T-cell (primary cell): ENCODE measurements around the gene TMA7B. TPM values are rescaled to one million over a fixed set of nuclear protein-coding genes. Genes with fewer than 3 reads are reported as not detected.

Experiments used
- ATAC-seq, 4 experiments: fragments of 200-7000 bp in 3 of 4; fragments of 150-1000 bp in 1 of 4; cut with Tn5 transposase; replicated peaks in 1 of 4; 1 replicate in 3 of 4; 2 replicates in 1 of 4; pipeline ENCODE4 v1.10.0; 2021; ENCODE audit warnings: moderate library complexity in 3 of 4, mild to moderate bottlenecking in 2 of 4, moderate number of reproducible peaks in 1 of 4
- CTCF ChIA-PET, 2 donors: fragments of 300-600 bp; sonication (Branson Sonifier 250); formaldehyde crosslinking; loops; one replicate each; lab custom pipeline; 2022; ENCODE audit warnings: antibody characterized with exemption in 2 of 2; lab: Charles Lee
- POLR2A ChIA-PET, 2 donors: fragments of 300-600 bp; sonication (Branson Sonifier 250); formaldehyde crosslinking; loops; one replicate each; lab custom pipeline; 2022; ENCODE audit warnings: antibody characterized with exemption in 2 of 2; lab: Charles Lee
- DNase-seq, 35 experiments: peaks; one replicate each; pipeline versions ENCODE4 v3.0.0 to v3.0.0-alpha.2; 2013 to 2023
- H3K27ac ChIP-seq: one replicate; pipeline ENCODE4 v1.5.1; 2013; ENCODE audit warnings: low read length
- H3K27me3 ChIP-seq, 2 experiments: replicated peaks in 1 of 2; 1 replicate in 1 of 2; 2 replicates in 1 of 2; pipeline versions ENCODE4 v1.6.1 to v1.7.0; 2013; ENCODE audit warnings: low read length in 1 of 2, mixed read lengths in 1 of 2; ENCODE audit not compliant: control insufficient read depth in 2 of 2, insufficient read depth in 2 of 2; ENCODE audit errors: extremely low read depth in 1 of 2
- H3K36me3 ChIP-seq, 2 donors: 1 replicate in 1 of 2; 2 replicates in 1 of 2; pipeline versions ENCODE4 v1.6.1 to v1.7.0; 2013; ENCODE audit warnings: low read length in 1 of 2; ENCODE audit not compliant: control insufficient read depth in 2 of 2, insufficient read depth in 1 of 2; ENCODE audit errors: extremely low read depth in 1 of 2
- H3K4me1 ChIP-seq, 2 experiments: 1 replicate in 1 of 2; 2 replicates in 1 of 2; pipeline versions ENCODE4 v1.6.1 to v1.7.0; 2013; ENCODE audit warnings: low read length in 2 of 2, mixed read lengths in 1 of 2; ENCODE audit not compliant: insufficient read depth in 2 of 2, control insufficient read depth in 1 of 2; ENCODE audit errors: extremely low read depth in 1 of 2
- H3K4me3 ChIP-seq, 2 donors: 1 replicate in 1 of 2; 2 replicates in 1 of 2; pipeline versions ENCODE4 v1.5.1 to v1.7.0; 2013; ENCODE audit warnings: mild to moderate bottlenecking in 2 of 2, low read length in 1 of 2, moderate library complexity in 1 of 2; ENCODE audit not compliant: control insufficient read depth in 1 of 2; ENCODE audit errors: extremely low read depth in 1 of 2
- H3K9me3 ChIP-seq: 2 replicates; pipeline ENCODE4 v1.7.0; 2013
- H3K27ac Mint-ChIP-seq, 2 donors: one replicate each; pipeline ENCODE4 v1.8.0; 2020 to 2021; ENCODE audit warnings: mild to moderate bottlenecking in 2 of 2, mixed read lengths in 2 of 2
- H3K27me3 Mint-ChIP-seq, 2 donors: one replicate each; pipeline ENCODE4 v1.8.0; 2021 to 2022; ENCODE audit warnings: mixed read lengths in 2 of 2
- H3K36me3 Mint-ChIP-seq: one replicate; pipeline ENCODE4 v1.8.0; 2021; ENCODE audit warnings: mixed read lengths
- H3K4me1 Mint-ChIP-seq, 3 donors: one replicate each; pipeline ENCODE4 v1.8.0; 2020 to 2022; ENCODE audit warnings: mixed read lengths in 3 of 3, mild to moderate bottlenecking in 1 of 3
- H3K4me3 Mint-ChIP-seq, 3 donors: one replicate each; pipeline ENCODE4 v1.8.0; 2020 to 2022; ENCODE audit warnings: mild to moderate bottlenecking in 3 of 3, mixed read lengths in 3 of 3, moderate library complexity in 3 of 3
- H3K9me3 Mint-ChIP-seq, 3 donors: one replicate each; pipeline ENCODE4 v1.8.0; 2020 to 2022; ENCODE audit warnings: mixed read lengths in 3 of 3
- WGBS: methylation state at CpG from one replicate; pipeline ENCODE4 v1.1.5; 2013; ENCODE audit warnings: missing lambda C conversion rate; ENCODE audit not compliant: insufficient coverage; 5-methylcytosine and 5-hydroxymethylcytosine counted together
- total RNA-seq, 35 experiments: library from RNA in 6 of 35; stranded (reverse) in 6 of 35; fragments of 120-200 nt in 1 of 35; gene quantifications; one replicate each; pipeline versions ENCODE4 v1.2.1 to v1.2.4 and lab custom pipeline; 2013 to 2026

TMA7B gene
- total RNA-seq, 5 donors from 2014 or later (not counting 1 experiment from before 2014, with no cell fraction given): 7.8 to 18.9 (median 9.0) TPM

GRCh38 chr22:39915295-39915726 is 44.9 kb upstream of the TMA7B start:
- no peaks in the 10 kb centered on the region for H3K9me3 ChIP-seq
- Mint-ChIP-seq H3K27ac (peak overlapping the region; percentile 90 to 93), H3K4me3 (peak overlapping the region; percentile 70 to 98 (median 84)), H3K36me3 (peaks cover 33% of the 10 kb centered on the region), H3K27me3 (no peaks in the 10 kb centered on the region), H3K4me1 (peaks cover 93 to 98% (median 94%) of the 10 kb centered on the region in 3 donors), H3K9me3 (no peaks in the 10 kb centered on the region)
- H3K36me3 ChIP-seq: peaks cover 0 to 26% of the 10 kb centered on the region in 2 donors
- H3K4me1 ChIP-seq: peaks cover 82 to 87% of the 10 kb centered on the region in 2 experiments
- DNase-seq (no peak), ATAC-seq (peak in 2 of 4 experiments; percentile 4 to 14)
- ChIA-PET CTCF (interaction anchor here (0.6 to 1.6 kb wide), 3 partner anchors 11 to 911 kb away, joined by 3 to 8 read pairs (median 3); no protein-coding TSS in a partner anchor), POLR2A (interaction anchor here (0.6 to 0.7 kb wide), 3 partner anchors 49 to 502 kb away, joined by 4 to 6 read pairs (median 4); no protein-coding TSS in a partner anchor)
- no peak overlapping the region for H3K4me3 ChIP-seq
- H3K27me3 ChIP-seq: no peaks in the 10 kb centered on the region
- 20% methylated on average over 3 of the region's 4 CpGs for WGBS
- H3K27ac ChIP-seq: peak overlapping the region; percentile 82

- Mint-ChIP-seq H3K4me3 (peak overlapping the region; percentile 48 to 84 (median 51)), H3K9me3 (no peaks in the 10 kb centered on the region), H3K4me1 (peaks cover 93 to 98% (median 93%) of the 10 kb centered on the region in 3 donors), H3K27me3 (no peaks in the 10 kb centered on the region), H3K36me3 (peaks cover 35% of the 10 kb centered on the region), H3K27ac (peak overlapping the region; percentile 90 to 93)
- WGBS: 20% methylated on average over 1 of the region's 3 CpGs
- DNase-seq (no peak), ATAC-seq (no peak)
- H3K4me3 ChIP-seq: no peak overlapping the region
- H3K27me3 ChIP-seq: no peaks in the 10 kb centered on the region
- POLR2A ChIA-PET: interaction anchor here (0.9 to 1.3 kb wide), 3 partner anchors 10 to 18 kb away, joined by 4 to 7 read pairs (median 5); no protein-coding TSS in a partner anchor
- peaks cover 80 to 90% of the 10 kb centered on the region in 2 experiments for H3K4me1 ChIP-seq
- CTCF ChIA-PET: interaction anchor here (0.8 to 2.0 kb wide), 8 partner anchors 9 to 45 kb away, joined by 3 to 10 read pairs (median 4); no protein-coding TSS in a partner anchor
- peak overlapping the region; percentile 82 for H3K27ac ChIP-seq
- peaks cover 0 to 26% of the 10 kb centered on the region in 2 donors for H3K36me3 ChIP-seq
- H3K9me3 ChIP-seq: no peaks in the 10 kb centered on the region
These were observed 43.7 kb upstream of the TMA7B start for GRCh38 chr22:39916496-39916895.

GRCh38 chr22:39917197-39917643 is 43.0 kb upstream of the TMA7B start:
- H3K4me1 Mint-ChIP-seq: peaks cover 92 to 98% (median 92%) of the 10 kb centered on the region in 3 donors
- H3K36me3 Mint-ChIP-seq: peaks cover 36% of the 10 kb centered on the region
- Histone ChIP-seq H3K27me3 (no peaks in the 10 kb centered on the region), H3K27ac (peak overlapping the region; percentile 82), H3K9me3 (no peaks in the 10 kb centered on the region), H3K4me3 (peak overlapping the region in 1 of 2 donors; percentile 3), H3K4me1 (peaks cover 80 to 90% of the 10 kb centered on the region in 2 experiments), H3K36me3 (peaks cover 0 to 26% of the 10 kb centered on the region in 2 donors)
- 43% methylated on average over 2 of the region's 5 CpGs for WGBS
- ATAC-seq (no peak), DNase-seq (no peak)
- H3K9me3 Mint-ChIP-seq: no peaks in the 10 kb centered on the region
- ChIA-PET CTCF (interaction anchor here (0.8 to 2.0 kb wide), 7 partner anchors 9 to 26 kb away, joined by 3 to 10 read pairs (median 4); no protein-coding TSS in a partner anchor), POLR2A (interaction anchor here (0.6 to 1.3 kb wide), 5 partner anchors 11 to 309 kb away, joined by 3 to 7 read pairs (median 4); no protein-coding TSS in a partner anchor)
- peak overlapping the region; percentile 63 to 84 (median 63) for H3K4me3 Mint-ChIP-seq
- peak overlapping the region; percentile 93 to 94 for H3K27ac Mint-ChIP-seq
- H3K27me3 Mint-ChIP-seq: no peaks in the 10 kb centered on the region

GRCh38 chr22:39917776-39918495 is 42.3 kb upstream of the TMA7B start:
- H3K36me3 Mint-ChIP-seq: peaks cover 39% of the 10 kb centered on the region
- 55% methylated on average over 5 of the region's 12 CpGs for WGBS
- no peaks in the 10 kb centered on the region for H3K27me3 Mint-ChIP-seq
- Histone ChIP-seq H3K4me3 (peak overlapping the region in 1 of 2 donors; percentile 8), H3K9me3 (no peaks in the 10 kb centered on the region), H3K4me1 (peaks cover 80 to 89% of the 10 kb centered on the region in 2 experiments), H3K27ac (peak overlapping the region; percentile 82), H3K27me3 (no peaks in the 10 kb centered on the region), H3K36me3 (peaks cover 0 to 22% of the 10 kb centered on the region in 2 donors)
- peak overlapping the region; percentile 93 to 94 for H3K27ac Mint-ChIP-seq
- no peak for DNase-seq
- no peaks in the 10 kb centered on the region for H3K9me3 Mint-ChIP-seq
- ChIA-PET CTCF (interaction anchor here in 1 of 2 donors (1.3 to 2.0 kb wide), 3 partner anchors 10 to 25 kb away, joined by 4 to 10 read pairs (median 9); no protein-coding TSS in a partner anchor), POLR2A (interaction anchor here (0.6 to 1.5 kb wide), 6 partner anchors 10 to 310 kb away, joined by 3 to 11 read pairs (median 4); no protein-coding TSS in a partner anchor)
- H3K4me3 Mint-ChIP-seq: peak overlapping the region; percentile 63 to 84 (median 63)
- peaks cover 90 to 98% (median 91%) of the 10 kb centered on the region in 3 donors for H3K4me1 Mint-ChIP-seq
- ATAC-seq: peak in 3 of 4 experiments; percentile 13 to 20 (median 14)

- CTCF ChIA-PET: interaction anchor here in 1 of 2 donors (0.6 to 2.7 kb wide), 5 partner anchors 10 to 405 kb away, joined by 3 to 19 read pairs (median 7); no protein-coding TSS in a partner anchor
- H3K27me3 Mint-ChIP-seq: no peaks in the 10 kb centered on the region
- peak overlapping the region in 1 of 2 donors; percentile 3 for H3K4me3 ChIP-seq
- peak overlapping the region in 2 of 3 donors; percentile 59 to 75 for H3K4me3 Mint-ChIP-seq
- H3K36me3 Mint-ChIP-seq: peaks cover 32% of the 10 kb centered on the region
- 13% methylated on average over 7 of the region's 8 CpGs for WGBS
- peak overlapping the region; percentile 92 to 99 for H3K27ac Mint-ChIP-seq
- peak in 6 of 35 experiments; percentile 27 to 64 (median 36) for DNase-seq
- ATAC-seq: peak; percentile 28 to 61 (median 56)
- peaks cover 0 to 12% of the 10 kb centered on the region in 2 donors for H3K36me3 ChIP-seq
- H3K4me1 Mint-ChIP-seq: peaks cover 93 to 98% (median 95%) of the 10 kb centered on the region in 3 donors
- no peaks in the 10 kb centered on the region for H3K9me3 ChIP-seq
- H3K27ac ChIP-seq: peak overlapping the region; percentile 82
- POLR2A ChIA-PET: interaction anchor here (0.6 to 1.6 kb wide), 8 partner anchors 9 to 198 kb away, joined by 3 to 15 read pairs (median 5); no protein-coding TSS in a partner anchor
- H3K4me1 ChIP-seq: peaks cover 79 to 90% of the 10 kb centered on the region in 2 experiments
- no peaks in the 10 kb centered on the region for H3K27me3 ChIP-seq
- no peaks in the 10 kb centered on the region for H3K9me3 Mint-ChIP-seq
These were observed 40.0 kb upstream of the TMA7B start for GRCh38 chr22:39920134-39920743.
